DMS 273 treated with DMSO at 0.1 percent for 48 hours (cell line): ENCODE measurements around the gene EI24.

Experiments
- DNase-seq: peaks from one replicate; lab custom pipeline; 2025; lab: John Stamatoyannopoulos, UW

EI24 gene

GRCh38 chr11:125579811-125580210, 10.5 kb downstream of the EI24 start:
- no peak for DNase-seq

GRCh38 chr11:125583496-125583895, 14.2 kb downstream of the EI24 start:
- no peak for DNase-seq

- DNase-seq = no peak
Observed at GRCh38 chr11:125585487-125585886, 16.2 kb downstream of the EI24 start.

DNA sequence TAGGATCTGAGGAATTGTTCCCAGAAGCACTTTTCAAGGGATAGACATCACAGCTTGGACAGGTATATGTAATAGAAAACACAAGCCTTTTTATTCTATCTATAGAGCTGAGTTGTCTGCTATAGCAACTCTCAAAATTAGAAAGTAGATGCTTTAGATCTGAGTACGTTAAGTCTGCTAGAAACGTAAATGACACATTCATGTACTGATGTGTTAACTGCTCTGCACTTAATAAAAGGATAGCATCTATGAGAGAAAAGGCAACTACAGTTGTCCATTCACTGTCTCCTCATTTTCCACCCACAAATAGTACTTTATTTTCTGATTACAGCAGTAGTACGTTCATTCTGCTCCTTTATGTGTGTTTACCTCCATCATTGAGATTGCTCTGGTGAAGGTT, 17.3 kb downstream of the EI24 start:
- no peak for DNase-seq

- no peak for DNase-seq
Observed at GRCh38 chr11:125587480-125587879, 18.2 kb downstream of the EI24 start.

DNA sequence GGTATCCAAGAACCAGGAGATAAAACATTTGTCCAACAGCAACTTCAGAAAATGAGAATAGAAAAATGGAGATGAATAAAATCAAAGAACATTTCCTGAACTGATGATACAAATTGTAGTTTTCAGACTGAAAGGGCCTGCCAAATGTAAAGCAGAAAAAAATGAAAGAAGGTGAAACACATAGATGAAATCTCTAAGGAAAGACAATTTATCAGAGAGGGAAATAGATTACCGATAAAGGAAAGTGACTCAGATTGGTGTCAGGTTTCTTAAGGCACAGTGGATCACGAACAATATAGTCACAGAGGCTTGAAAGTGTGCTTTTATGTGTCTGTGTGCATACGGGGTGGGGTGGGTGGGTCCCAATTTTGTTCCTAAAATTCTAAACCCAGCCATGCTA, 19.2 kb downstream of the EI24 start:
- DNase-seq = no peak

- no peak for DNase-seq
Observed at GRCh38 chr11:125591649-125592304, 22.5 kb downstream of the EI24 start.

- peak; percentile 97 for DNase-seq
Observed at GRCh38 chr11:125592305-125593113, 23.2 kb downstream of the EI24 start, which contains the start of gene STT3A. TSS of gene STT3A (plus strand) at chr11:125592852. CDS start at chr11:125595916, 3,064 bp downstream.

- no peak for DNase-seq
Observed at GRCh38 chr11:125593114-125593820, 24.0 kb downstream of the EI24 start.

DNA sequence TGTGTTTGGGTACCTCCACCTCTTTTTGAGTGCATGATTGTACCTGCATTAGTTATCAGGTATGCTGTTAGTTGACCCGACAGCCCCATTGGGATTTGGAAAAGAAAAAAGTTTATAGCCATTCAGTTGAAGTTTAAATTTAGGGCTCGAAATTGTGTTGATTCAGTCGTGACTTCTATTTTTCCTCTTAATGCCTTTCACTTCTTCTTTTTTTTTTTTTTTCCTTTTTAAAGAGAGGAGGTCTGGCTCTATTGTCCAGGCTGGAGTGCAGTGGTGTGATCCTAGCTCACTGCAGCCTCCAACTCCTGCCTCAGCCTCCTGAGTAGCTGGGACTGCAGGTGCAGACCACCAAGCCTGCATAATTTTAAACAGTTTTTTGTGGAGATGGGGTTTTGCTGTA, 25.7 kb downstream of the EI24 start:
- no peak for DNase-seq

DNA sequence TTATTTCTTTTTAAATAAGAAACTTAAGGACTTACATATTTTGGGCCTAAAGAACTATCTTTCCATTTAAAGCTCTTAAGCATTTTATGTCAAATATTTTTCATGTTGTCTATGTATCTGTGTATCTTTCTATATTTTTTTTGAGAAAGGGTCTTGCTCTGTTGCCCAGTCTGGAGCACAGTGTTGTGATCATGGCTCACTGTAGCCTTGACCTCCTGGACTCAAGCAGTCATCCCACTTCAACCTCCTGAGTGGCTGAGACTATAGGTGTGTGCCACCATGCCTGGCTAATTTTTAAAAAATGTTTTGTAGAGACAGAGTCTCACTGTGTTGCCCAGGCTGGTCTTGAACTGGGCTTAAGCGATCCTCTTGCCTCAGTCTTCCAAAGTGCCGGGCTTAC, 31.4 kb downstream of the EI24 start:
- DNase-seq = no peak

- no peak for DNase-seq
Observed at GRCh38 chr11:125603207-125603606, 33.9 kb downstream of the EI24 start.

DNA sequence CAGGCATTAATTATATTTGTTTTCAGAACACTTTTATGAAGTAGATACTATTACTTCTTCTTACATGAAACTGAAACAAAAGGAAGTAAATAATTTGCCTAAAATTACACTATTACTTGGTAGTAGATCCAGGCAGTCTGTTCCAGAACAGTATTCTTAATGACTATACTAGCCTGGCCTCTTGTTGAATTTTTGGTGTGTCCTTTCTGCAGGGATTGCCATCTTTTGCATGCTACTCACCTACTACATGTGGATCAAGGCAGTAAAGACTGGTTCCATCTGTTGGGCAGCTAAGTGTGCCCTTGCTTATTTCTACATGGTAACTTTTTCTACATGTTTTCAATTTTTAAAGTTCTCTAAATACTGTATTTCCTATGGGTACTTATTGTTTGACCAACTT, 36.1 kb downstream of the EI24 start:
- DNase-seq = no peak

GRCh38 chr11:125609545-125609944, 40.3 kb downstream of the EI24 start:
- no peak for DNase-seq

DNA sequence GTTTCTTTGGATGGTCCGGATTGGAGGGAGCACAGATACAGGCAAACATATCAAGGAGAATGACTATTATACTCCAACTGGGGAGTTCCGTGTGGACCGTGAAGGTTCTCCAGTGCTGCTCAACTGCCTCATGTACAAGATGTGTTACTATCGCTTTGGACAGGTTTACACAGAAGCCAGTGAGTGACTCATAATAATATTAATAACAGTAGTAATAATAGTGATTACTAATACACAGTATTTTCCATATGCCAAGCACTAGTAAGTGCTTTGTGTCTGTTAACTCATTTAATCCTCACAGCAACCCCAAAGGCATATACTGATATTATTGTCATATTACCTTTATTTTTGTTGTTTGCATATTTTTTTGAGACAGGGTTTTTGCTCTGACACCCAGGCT, 49.1 kb downstream of the EI24 start:
- no peak for DNase-seq

DNA sequence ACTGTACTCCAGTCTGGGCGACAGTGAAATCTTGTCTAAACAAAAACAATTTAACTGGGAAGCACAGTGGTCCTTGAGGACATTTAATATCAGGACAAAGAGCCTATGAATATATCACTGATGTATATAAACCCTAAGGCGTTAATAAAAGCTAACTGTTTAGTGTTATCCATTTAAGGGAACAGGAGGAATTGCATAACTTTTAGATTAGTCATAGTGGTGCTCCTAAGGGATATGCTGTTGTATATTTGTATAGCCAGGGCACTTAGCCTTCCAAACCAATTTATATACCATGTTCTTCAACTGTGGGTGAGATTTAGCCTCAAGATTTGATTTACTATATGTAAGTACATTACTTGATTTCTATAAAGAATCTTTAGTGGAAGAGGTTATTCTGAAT, 52.7 kb downstream of the EI24 start:
- no peak for DNase-seq

- DNase-seq = no peak
Observed at GRCh38 chr11:125623064-125623463, 53.8 kb downstream of the EI24 start.

- no peak for DNase-seq
Observed at GRCh38 chr11:125624756-125625213, 55.5 kb downstream of the EI24 start, which contains the start of gene CHEK1. TSS of gene CHEK1 (plus strand) at chr11:125625163. CDS start at chr11:125626769, 1,606 bp downstream.

DNA sequence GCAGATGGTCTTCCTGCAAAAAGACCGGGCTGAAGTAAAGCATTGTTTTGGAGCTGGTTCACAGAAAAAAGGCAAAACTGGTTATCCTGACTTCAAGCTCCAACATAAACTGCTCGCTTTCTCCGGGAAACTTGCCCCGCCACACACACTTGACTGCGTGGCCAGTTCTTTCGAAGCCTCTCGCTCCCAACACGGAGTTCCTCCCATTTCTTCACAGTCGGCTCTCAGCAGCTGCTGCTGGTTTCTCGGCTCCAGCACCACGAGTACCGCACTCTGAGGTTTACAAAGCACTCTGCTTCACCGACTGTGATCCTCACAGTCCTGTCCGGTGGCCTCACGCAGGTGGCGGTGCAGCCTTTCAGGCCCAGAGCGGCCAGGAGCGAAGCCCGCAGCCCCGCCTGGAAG, 56.0 kb downstream of the EI24 start:
- no peak for DNase-seq

DNA sequence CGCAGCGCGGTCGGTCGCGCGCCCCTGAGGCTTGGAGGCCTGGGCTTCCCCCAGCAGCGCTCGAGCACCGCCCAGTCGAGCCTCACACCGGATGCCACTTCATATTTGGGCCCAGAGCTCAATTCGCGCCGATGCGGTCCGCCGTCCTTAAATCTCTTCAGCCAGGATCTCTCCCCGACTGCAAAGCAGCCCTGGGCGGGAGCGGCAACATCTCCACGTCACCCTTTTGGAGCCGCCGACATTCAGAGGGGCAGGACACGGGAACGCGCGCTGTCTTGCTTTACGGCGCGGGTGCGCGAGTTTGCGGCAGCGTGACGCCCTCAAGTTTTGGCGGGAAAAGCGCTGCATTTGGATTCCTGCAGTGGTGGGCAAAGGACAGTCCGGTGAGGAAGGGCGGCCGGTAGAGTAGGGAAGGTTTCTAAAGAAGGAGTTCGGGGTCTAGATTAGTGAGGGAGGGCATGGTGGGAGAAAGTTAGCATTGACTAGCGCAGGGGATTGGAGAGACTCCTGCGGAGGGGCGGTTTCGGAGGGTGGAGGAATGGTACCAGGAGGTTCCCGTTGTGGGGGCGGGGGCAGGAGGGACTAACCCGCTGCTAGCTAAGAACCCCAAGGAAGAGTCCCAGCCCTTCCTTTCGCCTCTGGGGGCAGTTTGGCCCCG, 56.5 kb downstream of the EI24 start:
- peak; percentile 85 for DNase-seq

GRCh38 chr11:125626288-125626950, 57.1 kb downstream of the EI24 start:
- no peak for DNase-seq
